ENCODE results near the gene LRP3.

LRP3 gene

GRCh38 chr19:33168528-33168927, 25.6 kb upstream of the LRP3 start:
- no peak for TF ChIP-seq CTCF (conservative IDR thresholded peaks at IDR 0.05; ENCODE audit: low read depth, low read length)
- DNase-seq (ENCODE audit: low read depth): no peak
- no peak overlapping the region for H3K4me3 ChIP-seq (ENCODE audit: low read depth, low read length)

- TF ChIP-seq CTCF (conservative IDR thresholded peaks at IDR 0.05; ENCODE audit: low read depth, low read length): no peak
- H3K4me3 ChIP-seq (ENCODE audit: low read depth, low read length): no peak overlapping the region
These were observed 22.8 kb upstream of the LRP3 start for GRCh38 chr19:33171222-33171795.

GRCh38 chr19:33171916-33172359, 22.2 kb upstream of the LRP3 start:
- DNase-seq (ENCODE audit: low read depth): no peak
- no peak for TF ChIP-seq CTCF (conservative IDR thresholded peaks at IDR 0.05; ENCODE audit: low read depth, low read length)
- no peak overlapping the region for H3K4me3 ChIP-seq (ENCODE audit: low read depth, low read length)

More at GRCh38 chr19:33171222-33171795, 22.8 kb upstream of the LRP3 start:
- no peak for DNase-seq (ENCODE audit: low read depth)

- DNase-seq (ENCODE audit: low read depth): no peak
- H3K4me3 ChIP-seq (ENCODE audit: low read depth, low read length): no peak overlapping the region
- no peak for TF ChIP-seq CTCF (conservative IDR thresholded peaks at IDR 0.05; ENCODE audit: low read depth, low read length)
These were observed 19.9 kb upstream of the LRP3 start for GRCh38 chr19:33174186-33174585.

- H3K4me3 ChIP-seq (ENCODE audit: low read depth, low read length): no peak overlapping the region
- DNase-seq (ENCODE audit: low read depth): no peak
- no peak for TF ChIP-seq CTCF (conservative IDR thresholded peaks at IDR 0.05; ENCODE audit: low read depth, low read length)
These were observed 18.9 kb upstream of the LRP3 start for GRCh38 chr19:33175156-33175782.

- H3K4me3 ChIP-seq (ENCODE audit: low read depth, low read length): peak overlapping the region; percentile 88
- peak; percentile 2 for TF ChIP-seq CTCF (conservative IDR thresholded peaks at IDR 0.05; ENCODE audit: low read depth, low read length)
- peak; percentile 33 for DNase-seq (ENCODE audit: low read depth)
These were observed 18.1 kb upstream of the LRP3 start for GRCh38 chr19:33175886-33176669.

All from choroid plexus epithelial cell (primary cell).